Measurements from ENCODE around the gene NHLRC4. TPM values are rescaled to one million over a fixed set of nuclear protein-coding genes. Genes with fewer than 3 reads are reported as not detected.

Gene NHLRC4
- total RNA-seq, 1 experiment from 2014 or later, result 0.92 TPM

DNA sequence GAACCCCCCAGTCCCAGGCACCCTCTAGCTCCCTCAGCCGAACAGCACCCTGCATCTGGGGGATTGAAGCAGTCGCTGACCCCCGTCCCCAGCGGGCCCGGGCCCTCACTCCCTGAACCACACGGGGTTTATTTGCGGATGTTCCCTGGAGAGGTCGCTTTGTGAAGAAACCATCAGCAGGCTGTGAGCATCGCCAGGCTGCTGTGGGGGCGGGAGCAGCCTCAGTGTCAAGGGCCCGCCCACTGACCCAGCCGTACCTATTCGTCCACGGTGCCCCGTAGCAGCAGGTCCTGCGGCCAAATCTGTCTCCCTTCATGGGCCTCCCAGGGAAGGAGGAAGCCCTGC, 16.6 kb downstream of the NHLRC4 start:
- TF ChIP-seq, protein P1, sequence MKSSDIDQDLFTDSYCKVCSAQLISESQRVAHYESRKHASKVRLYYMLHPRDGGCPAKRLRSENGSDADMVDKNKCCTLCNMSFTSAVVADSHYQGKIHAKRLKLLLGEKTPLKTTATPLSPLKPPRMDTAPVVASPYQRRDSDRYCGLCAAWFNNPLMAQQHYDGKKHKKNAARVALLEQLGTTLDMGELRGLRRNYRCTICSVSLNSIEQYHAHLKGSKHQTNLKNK (CRISPR knock-in tag; IDR thresholded peaks at IDR 0.05), result no peak
- no peak for TF ChIP-seq NR2C2 (CRISPR knock-in tag; IDR thresholded peaks at IDR 0.05)
- no peak for TF ChIP-seq HMGA2 (CRISPR knock-in tag; IDR thresholded peaks at IDR 0.05)
- TF ChIP-seq SP1 (CRISPR knock-in tag; conservative IDR thresholded peaks at IDR 0.05), result peak; percentile 43; the same call in 1 of the 2 replicates
- TF ChIP-seq FOXK1 (CRISPR knock-in tag; IDR thresholded peaks at IDR 0.05), result no peak
- no peak for TF ChIP-seq PRRX2 (CRISPR knock-in tag; IDR thresholded peaks at IDR 0.05)
- peak; percentile 57 for DNase-seq (ENCODE audit: low spot score)
- Mint-ChIP-seq H3K4me3 (no peak overlapping the region), H3K36me3 (peaks cover 2% of the 10 kb centered on the region), H3K27me3 (ENCODE audit: low read depth) (peaks cover 31% of the 10 kb centered on the region), H3K9me3 (no peaks in the 10 kb centered on the region), H3K27ac (no peak overlapping the region), H3K4me1 (peaks cover 12% of the 10 kb centered on the region)
- peak; percentile 31 for ATAC-seq
- POLR2A ChIA-PET, result interaction anchor here (0.6 kb wide), 1 partner anchor 398 kb away, joined by 4 read pairs; the partner anchor contains the start of gene SOX8
- CTCF ChIA-PET, result interaction anchor here (1.0 to 2.8 kb wide), 19 partner anchors 11 to 229 kb away, joined by 3 to 12 read pairs (median 4); partner anchors contain the start of genes CAPN15, DECR2, METTL26 and RHBDL1

DNA sequence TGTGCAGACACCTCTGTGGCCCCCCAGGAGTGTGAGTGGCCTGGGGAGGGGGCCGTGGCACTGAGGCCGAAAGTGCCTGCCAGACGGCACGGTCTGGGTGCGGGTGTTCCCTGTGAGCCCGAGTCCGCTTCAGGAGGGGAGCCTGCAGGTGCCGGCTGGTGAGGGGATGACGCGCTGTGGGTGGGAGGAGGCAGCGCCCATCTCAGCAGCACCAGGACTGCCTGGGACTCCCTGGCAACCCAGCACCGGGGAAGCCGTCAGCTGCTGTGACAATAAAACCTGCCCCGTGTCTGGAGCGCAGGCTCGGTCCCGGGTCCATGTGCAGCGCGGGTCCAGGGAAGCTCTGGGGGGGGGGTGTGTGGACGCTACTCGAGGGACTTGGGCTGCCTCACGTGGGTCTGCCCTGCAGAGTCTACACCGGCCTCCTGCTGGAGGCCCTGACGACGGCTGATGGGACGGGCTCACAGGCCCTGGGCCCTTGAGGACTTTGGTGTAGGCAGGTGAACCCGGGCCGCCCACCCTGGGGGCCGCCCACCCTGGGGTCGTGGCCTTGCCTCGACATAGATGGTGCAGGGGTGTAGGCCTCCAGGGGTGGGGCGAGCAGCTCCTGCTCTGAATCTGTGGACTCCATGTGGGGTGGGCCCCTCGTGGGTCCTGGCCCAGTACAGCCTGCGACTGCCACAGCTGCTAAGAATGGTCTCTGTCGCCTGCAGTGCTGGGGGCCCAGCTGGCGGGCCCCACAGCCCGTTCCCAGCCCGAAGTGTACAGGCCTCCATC, 17.2 kb downstream of the NHLRC4 start:
- no peaks in the 10 kb centered on the region for H3K9me3 Mint-ChIP-seq
- ChIA-PET POLR2A (interaction anchor here (0.6 kb wide), 1 partner anchor 397 kb away, joined by 4 read pairs; the partner anchor contains the start of gene SOX8), CTCF (interaction anchor here (0.7 to 2.8 kb wide), 2 partner anchors 17 to 54 kb away, joined by 3 to 12 read pairs; no protein-coding TSS in a partner anchor)
- peaks cover 32% of the 10 kb centered on the region for H3K27me3 Mint-ChIP-seq (ENCODE audit: low read depth)
- peaks cover 12% of the 10 kb centered on the region for H3K4me1 Mint-ChIP-seq
- TF ChIP-seq FOXP1 (CRISPR knock-in tag; IDR thresholded peaks at IDR 0.05; ENCODE audit: borderline replicate concordance) (no peak), ZNF423 (CRISPR knock-in tag; IDR thresholded peaks at IDR 0.05) (peak; percentile 75), RORB (CRISPR knock-in tag; IDR thresholded peaks at IDR 0.05) (no peak), ZNF121 (CRISPR knock-in tag; IDR thresholded peaks at IDR 0.05) (no peak), SMAD3 (CRISPR knock-in tag; IDR thresholded peaks at IDR 0.05; ENCODE audit: borderline replicate concordance) (no peak), IRF2 (CRISPR knock-in tag; IDR thresholded peaks at IDR 0.05; ENCODE audit: borderline replicate concordance, low read depth) (no peak), ZNF232 (CRISPR knock-in tag; IDR thresholded peaks at IDR 0.05) (0 out of 2 replicates have a peak, but pooled peaks have one; percentile 28), ESRRA (CRISPR knock-in tag; IDR thresholded peaks at IDR 0.05; ENCODE audit: borderline replicate concordance) (no peak), GRHL2 (CRISPR knock-in tag; IDR thresholded peaks at IDR 0.05; ENCODE audit: insufficient replicate concordance, severe bottlenecking) (no peak)
- TF ChIP-seq, protein P2, sequence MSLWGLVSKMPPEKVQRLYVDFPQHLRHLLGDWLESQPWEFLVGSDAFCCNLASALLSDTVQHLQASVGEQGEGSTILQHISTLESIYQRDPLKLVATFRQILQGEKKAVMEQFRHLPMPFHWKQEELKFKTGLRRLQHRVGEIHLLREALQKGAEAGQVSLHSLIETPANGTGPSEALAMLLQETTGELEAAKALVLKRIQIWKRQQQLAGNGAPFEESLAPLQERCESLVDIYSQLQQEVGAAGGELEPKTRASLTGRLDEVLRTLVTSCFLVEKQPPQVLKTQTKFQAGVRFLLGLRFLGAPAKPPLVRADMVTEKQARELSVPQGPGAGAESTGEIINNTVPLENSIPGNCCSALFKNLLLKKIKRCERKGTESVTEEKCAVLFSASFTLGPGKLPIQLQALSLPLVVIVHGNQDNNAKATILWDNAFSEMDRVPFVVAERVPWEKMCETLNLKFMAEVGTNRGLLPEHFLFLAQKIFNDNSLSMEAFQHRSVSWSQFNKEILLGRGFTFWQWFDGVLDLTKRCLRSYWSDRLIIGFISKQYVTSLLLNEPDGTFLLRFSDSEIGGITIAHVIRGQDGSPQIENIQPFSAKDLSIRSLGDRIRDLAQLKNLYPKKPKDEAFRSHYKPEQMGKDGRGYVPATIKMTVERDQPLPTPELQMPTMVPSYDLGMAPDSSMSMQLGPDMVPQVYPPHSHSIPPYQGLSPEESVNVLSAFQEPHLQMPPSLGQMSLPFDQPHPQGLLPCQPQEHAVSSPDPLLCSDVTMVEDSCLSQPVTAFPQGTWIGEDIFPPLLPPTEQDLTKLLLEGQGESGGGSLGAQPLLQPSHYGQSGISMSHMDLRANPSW (CRISPR knock-in tag; conservative IDR thresholded peaks at IDR 0.05; ENCODE audit: low read depth), result no peak
- TF ChIP-seq, protein P3, sequence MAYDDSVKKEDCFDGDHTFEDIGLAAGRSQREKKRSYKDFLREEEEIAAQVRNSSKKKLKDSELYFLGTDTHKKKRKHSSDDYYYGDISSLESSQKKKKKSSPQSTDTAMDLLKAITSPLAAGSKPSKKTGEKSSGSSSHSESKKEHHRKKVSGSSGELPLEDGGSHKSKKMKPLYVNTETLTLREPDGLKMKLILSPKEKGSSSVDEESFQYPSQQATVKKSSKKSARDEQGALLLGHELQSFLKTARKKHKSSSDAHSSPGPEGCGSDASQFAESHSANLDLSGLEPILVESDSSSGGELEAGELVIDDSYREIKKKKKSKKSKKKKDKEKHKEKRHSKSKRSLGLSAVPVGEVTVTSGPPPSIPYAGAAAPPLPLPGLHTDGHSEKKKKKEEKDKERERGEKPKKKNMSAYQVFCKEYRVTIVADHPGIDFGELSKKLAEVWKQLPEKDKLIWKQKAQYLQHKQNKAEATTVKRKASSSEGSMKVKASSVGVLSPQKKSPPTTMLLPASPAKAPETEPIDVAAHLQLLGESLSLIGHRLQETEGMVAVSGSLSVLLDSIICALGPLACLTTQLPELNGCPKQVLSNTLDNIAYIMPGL (CRISPR knock-in tag; IDR thresholded peaks at IDR 0.05), result peak; percentile 65; the same call in 1 of the 2 replicates
- TF ChIP-seq, protein P4, sequence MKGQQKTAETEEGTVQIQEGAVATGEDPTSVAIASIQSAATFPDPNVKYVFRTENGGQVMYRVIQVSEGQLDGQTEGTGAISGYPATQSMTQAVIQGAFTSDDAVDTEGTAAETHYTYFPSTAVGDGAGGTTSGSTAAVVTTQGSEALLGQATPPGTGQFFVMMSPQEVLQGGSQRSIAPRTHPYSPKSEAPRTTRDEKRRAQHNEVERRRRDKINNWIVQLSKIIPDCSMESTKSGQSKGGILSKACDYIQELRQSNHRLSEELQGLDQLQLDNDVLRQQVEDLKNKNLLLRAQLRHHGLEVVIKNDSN (CRISPR knock-in tag; IDR thresholded peaks at IDR 0.05), result no peak
- peak; percentile 24 for DNase-seq (ENCODE audit: low spot score)
- ATAC-seq, result no peak
- H3K4me3 Mint-ChIP-seq, result no peak overlapping the region
- no peak overlapping the region for H3K27ac Mint-ChIP-seq
- peaks cover 2% of the 10 kb centered on the region for H3K36me3 Mint-ChIP-seq

Measured in WTC11 (cell line).